ENCODE data around the gene CNIH2. TPM values are rescaled to one million over a fixed set of nuclear protein-coding genes. Genes with fewer than 3 reads are reported as not detected.

Gene CNIH2
- total RNA-seq, 1 experiment from 2014 or later = 12.9 TPM

DNA sequence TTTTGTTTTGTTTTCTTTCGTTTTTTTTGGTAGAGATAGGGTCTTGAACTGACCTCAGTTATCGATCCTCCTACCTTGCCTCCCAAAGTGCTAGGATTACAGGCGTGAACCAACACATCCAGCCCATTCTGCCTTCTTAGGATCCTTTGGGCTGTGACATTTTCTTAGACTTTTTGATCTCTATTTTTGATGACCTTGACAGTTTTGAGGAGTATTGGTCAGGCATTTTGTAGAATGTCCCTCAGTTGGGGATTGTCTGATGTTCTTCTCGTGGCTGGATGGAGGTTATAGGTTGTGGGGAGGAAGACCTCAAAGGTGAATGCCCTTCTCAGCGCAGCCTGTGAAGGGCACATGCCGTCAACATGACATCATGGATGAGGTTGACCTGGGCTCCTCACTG lies 29.1 kb upstream of the CNIH2 start:
- no peak for DNase-seq (ENCODE audit: low spot score)
- Mint-ChIP-seq H3K27me3 (ENCODE audit: low read depth) (no peaks in the 10 kb centered on the region; the same call in none of the 2 replicates), H3K9me3 (no peaks in the 10 kb centered on the region), H3K27ac (no peak overlapping the region), H3K36me3 (no peaks in the 10 kb centered on the region), H3K4me3 (no peak overlapping the region), H3K4me1 (peaks cover 3% of the 10 kb centered on the region; the same call in 1 of the 2 replicates)
- POLR2A ChIA-PET = no interaction called here
- CTCF ChIA-PET = no interaction called here
- ATAC-seq = no peak
- TF ChIP-seq OVOL2 (CRISPR knock-in tag; IDR thresholded peaks at IDR 0.05; ENCODE audit: borderline replicate concordance) (no peak), ZNF138 (CRISPR knock-in tag; conservative IDR thresholded peaks at IDR 0.05) (no peak), SP1 (CRISPR knock-in tag; conservative IDR thresholded peaks at IDR 0.05) (no peak), NFATC4 (CRISPR knock-in tag; IDR thresholded peaks at IDR 0.05) (no peak), IRF2 (CRISPR knock-in tag; IDR thresholded peaks at IDR 0.05; ENCODE audit: borderline replicate concordance, low read depth) (no peak), MYBL2 (CRISPR knock-in tag; IDR thresholded peaks at IDR 0.05) (no peak), TEAD4 (CRISPR knock-in tag; IDR thresholded peaks at IDR 0.05) (no peak), PRRX2 (CRISPR knock-in tag; IDR thresholded peaks at IDR 0.05) (no peak), FOXK1 (CRISPR knock-in tag; IDR thresholded peaks at IDR 0.05) (no peak), ZNF219 (CRISPR knock-in tag; IDR thresholded peaks at IDR 0.05; ENCODE audit: borderline replicate concordance) (no peak), ZNF317 (CRISPR knock-in tag; IDR thresholded peaks at IDR 0.05; ENCODE audit: borderline replicate concordance, low read depth) (no peak)
- TF ChIP-seq, protein P1, sequence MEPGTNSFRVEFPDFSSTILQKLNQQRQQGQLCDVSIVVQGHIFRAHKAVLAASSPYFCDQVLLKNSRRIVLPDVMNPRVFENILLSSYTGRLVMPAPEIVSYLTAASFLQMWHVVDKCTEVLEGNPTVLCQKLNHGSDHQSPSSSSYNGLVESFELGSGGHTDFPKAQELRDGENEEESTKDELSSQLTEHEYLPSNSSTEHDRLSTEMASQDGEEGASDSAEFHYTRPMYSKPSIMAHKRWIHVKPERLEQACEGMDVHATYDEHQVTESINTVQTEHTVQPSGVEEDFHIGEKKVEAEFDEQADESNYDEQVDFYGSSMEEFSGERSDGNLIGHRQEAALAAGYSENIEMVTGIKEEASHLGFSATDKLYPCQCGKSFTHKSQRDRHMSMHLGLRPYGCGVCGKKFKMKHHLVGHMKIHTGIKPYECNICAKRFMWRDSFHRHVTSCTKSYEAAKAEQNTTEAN (CRISPR knock-in tag; IDR thresholded peaks at IDR 0.05) = no peak
- TF ChIP-seq, protein P2, sequence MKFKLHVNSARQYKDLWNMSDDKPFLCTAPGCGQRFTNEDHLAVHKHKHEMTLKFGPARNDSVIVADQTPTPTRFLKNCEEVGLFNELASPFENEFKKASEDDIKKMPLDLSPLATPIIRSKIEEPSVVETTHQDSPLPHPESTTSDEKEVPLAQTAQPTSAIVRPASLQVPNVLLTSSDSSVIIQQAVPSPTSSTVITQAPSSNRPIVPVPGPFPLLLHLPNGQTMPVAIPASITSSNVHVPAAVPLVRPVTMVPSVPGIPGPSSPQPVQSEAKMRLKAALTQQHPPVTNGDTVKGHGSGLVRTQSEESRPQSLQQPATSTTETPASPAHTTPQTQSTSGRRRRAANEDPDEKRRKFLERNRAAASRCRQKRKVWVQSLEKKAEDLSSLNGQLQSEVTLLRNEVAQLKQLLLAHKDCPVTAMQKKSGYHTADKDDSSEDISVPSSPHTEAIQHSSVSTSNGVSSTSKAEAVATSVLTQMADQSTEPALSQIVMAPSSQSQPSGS (CRISPR knock-in tag; IDR thresholded peaks at IDR 0.05; ENCODE audit: borderline replicate concordance, low read depth) = no peak

DNA sequence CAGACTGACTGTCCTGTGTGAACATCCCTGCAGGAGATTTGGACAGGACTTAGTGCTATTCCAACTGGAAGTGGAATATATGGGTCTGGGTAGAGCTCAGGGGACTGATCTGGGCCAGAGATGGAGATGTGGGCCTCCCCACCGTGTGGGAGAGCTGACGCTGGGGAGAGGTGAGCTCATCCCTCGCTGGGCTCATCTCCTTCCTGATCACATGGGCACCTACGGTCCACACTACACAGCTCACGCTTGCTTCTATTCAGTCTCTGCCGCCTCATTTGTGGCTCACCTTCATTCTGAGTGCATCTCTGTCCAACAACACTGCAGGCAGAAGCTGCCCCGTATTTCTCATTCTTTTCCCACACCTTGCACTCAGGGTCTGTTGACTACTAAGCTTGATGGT lies 26.2 kb upstream of the CNIH2 start:
- no peak overlapping the region for H3K4me3 Mint-ChIP-seq
- H3K27ac Mint-ChIP-seq = no peak overlapping the region
- DNase-seq (ENCODE audit: low spot score) = no peak
- H3K4me1 Mint-ChIP-seq = peaks cover 8% of the 10 kb centered on the region
- H3K36me3 Mint-ChIP-seq = no peaks in the 10 kb centered on the region
- no peak for ATAC-seq
- ChIA-PET POLR2A (interaction anchor here (0.9 kb wide), 1 partner anchor 9 kb away, joined by 3 read pairs; no protein-coding TSS in a partner anchor), CTCF (interaction anchor here (1.6 to 2.2 kb wide), 2 partner anchors 13 to 29 kb away, joined by 8 read pairs; no protein-coding TSS in a partner anchor)
- peaks cover 3% of the 10 kb centered on the region for H3K27me3 Mint-ChIP-seq (ENCODE audit: low read depth)
- no peaks in the 10 kb centered on the region for H3K9me3 Mint-ChIP-seq
- TF ChIP-seq RORB (CRISPR knock-in tag; IDR thresholded peaks at IDR 0.05) (no peak), EMX1 (CRISPR knock-in tag; IDR thresholded peaks at IDR 0.05) (no peak), NFE2L1 (CRISPR knock-in tag; IDR thresholded peaks at IDR 0.05) (no peak), IRF2 (CRISPR knock-in tag; IDR thresholded peaks at IDR 0.05; ENCODE audit: borderline replicate concordance, low read depth) (no peak), FOXJ3 (CRISPR knock-in tag; IDR thresholded peaks at IDR 0.05; ENCODE audit: borderline replicate concordance) (no peak), CREB1 (CRISPR knock-in tag; IDR thresholded peaks at IDR 0.05) (no peak)
- TF ChIP-seq, protein P3, sequence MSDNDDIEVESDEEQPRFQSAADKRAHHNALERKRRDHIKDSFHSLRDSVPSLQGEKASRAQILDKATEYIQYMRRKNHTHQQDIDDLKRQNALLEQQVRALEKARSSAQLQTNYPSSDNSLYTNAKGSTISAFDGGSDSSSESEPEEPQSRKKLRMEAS (CRISPR knock-in tag; IDR thresholded peaks at IDR 0.05) = no peak
- TF ChIP-seq, protein P4, sequence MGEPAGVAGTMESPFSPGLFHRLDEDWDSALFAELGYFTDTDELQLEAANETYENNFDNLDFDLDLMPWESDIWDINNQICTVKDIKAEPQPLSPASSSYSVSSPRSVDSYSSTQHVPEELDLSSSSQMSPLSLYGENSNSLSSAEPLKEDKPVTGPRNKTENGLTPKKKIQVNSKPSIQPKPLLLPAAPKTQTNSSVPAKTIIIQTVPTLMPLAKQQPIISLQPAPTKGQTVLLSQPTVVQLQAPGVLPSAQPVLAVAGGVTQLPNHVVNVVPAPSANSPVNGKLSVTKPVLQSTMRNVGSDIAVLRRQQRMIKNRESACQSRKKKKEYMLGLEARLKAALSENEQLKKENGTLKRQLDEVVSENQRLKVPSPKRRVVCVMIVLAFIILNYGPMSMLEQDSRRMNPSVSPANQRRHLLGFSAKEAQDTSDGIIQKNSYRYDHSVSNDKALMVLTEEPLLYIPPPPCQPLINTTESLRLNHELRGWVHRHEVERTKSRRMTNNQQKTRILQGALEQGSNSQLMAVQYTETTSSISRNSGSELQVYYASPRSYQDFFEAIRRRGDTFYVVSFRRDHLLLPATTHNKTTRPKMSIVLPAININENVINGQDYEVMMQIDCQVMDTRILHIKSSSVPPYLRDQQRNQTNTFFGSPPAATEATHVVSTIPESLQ (CRISPR knock-in tag; IDR thresholded peaks at IDR 0.05) = no peak
- TF ChIP-seq, protein P5, sequence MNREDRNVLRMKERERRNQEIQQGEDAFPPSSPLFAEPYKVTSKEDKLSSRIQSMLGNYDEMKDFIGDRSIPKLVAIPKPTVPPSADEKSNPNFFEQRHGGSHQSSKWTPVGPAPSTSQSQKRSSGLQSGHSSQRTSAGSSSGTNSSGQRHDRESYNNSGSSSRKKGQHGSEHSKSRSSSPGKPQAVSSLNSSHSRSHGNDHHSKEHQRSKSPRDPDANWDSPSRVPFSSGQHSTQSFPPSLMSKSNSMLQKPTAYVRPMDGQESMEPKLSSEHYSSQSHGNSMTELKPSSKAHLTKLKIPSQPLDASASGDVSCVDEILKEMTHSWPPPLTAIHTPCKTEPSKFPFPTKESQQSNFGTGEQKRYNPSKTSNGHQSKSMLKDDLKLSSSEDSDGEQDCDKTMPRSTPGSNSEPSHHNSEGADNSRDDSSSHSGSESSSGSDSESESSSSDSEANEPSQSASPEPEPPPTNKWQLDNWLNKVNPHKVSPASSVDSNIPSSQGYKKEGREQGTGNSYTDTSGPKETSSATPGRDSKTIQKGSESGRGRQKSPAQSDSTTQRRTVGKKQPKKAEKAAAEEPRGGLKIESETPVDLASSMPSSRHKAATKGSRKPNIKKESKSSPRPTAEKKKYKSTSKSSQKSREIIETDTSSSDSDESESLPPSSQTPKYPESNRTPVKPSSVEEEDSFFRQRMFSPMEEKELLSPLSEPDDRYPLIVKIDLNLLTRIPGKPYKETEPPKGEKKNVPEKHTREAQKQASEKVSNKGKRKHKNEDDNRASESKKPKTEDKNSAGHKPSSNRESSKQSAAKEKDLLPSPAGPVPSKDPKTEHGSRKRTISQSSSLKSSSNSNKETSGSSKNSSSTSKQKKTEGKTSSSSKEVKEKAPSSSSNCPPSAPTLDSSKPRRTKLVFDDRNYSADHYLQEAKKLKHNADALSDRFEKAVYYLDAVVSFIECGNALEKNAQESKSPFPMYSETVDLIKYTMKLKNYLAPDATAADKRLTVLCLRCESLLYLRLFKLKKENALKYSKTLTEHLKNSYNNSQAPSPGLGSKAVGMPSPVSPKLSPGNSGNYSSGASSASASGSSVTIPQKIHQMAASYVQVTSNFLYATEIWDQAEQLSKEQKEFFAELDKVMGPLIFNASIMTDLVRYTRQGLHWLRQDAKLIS (CRISPR knock-in tag; IDR thresholded peaks at IDR 0.05; ENCODE audit: borderline replicate concordance) = no peak
- TF ChIP-seq, protein P2 (CRISPR knock-in tag; IDR thresholded peaks at IDR 0.05; ENCODE audit: borderline replicate concordance, low read depth) = no peak
- TF ChIP-seq, protein P6, sequence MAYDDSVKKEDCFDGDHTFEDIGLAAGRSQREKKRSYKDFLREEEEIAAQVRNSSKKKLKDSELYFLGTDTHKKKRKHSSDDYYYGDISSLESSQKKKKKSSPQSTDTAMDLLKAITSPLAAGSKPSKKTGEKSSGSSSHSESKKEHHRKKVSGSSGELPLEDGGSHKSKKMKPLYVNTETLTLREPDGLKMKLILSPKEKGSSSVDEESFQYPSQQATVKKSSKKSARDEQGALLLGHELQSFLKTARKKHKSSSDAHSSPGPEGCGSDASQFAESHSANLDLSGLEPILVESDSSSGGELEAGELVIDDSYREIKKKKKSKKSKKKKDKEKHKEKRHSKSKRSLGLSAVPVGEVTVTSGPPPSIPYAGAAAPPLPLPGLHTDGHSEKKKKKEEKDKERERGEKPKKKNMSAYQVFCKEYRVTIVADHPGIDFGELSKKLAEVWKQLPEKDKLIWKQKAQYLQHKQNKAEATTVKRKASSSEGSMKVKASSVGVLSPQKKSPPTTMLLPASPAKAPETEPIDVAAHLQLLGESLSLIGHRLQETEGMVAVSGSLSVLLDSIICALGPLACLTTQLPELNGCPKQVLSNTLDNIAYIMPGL (CRISPR knock-in tag; IDR thresholded peaks at IDR 0.05) = no peak
- TF ChIP-seq, protein P7, sequence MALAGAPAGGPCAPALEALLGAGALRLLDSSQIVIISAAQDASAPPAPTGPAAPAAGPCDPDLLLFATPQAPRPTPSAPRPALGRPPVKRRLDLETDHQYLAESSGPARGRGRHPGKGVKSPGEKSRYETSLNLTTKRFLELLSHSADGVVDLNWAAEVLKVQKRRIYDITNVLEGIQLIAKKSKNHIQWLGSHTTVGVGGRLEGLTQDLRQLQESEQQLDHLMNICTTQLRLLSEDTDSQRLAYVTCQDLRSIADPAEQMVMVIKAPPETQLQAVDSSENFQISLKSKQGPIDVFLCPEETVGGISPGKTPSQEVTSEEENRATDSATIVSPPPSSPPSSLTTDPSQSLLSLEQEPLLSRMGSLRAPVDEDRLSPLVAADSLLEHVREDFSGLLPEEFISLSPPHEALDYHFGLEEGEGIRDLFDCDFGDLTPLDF (CRISPR knock-in tag; IDR thresholded peaks at IDR 0.05) = no peak

All from WTC11 (cell line).